ENCODE results near the gene POMT1. TPM values are rescaled to one million over a fixed set of nuclear protein-coding genes. Genes with fewer than 3 reads are reported as not detected.

Gene POMT1
- total RNA-seq, 1 experiment from 2014 or later: 34.1 TPM

DNA sequence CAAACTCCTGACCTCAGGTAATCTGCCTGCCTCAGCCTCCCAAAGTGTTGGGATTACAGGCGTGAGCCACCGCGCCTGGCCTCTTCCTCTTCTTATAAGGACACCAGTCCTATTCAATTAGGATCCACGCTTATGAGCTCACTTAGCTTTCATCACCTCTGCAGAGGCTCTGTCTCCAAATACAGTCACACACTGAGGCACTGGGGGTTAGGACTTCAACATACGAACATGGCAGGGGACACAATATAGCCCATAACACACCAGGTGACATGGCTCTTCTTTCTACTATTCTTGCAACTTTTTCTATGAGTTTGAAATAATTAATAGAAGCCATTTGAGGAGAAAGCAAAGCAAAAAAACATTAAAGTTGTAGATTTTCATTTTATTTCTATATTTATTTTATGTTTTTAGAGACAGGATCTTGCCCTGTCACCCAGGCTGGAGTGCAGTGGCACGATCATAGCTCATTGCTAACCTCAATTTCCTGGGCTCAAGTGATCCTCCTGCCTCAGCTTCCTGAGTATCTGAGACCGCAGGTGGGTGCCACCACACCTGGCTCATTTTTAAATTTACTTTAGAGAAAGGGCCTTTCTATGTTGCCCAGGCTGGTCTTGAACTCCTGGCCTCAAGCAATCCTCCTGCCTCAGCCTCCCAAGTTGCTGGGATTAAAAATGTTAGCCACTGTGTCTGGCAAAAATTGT lies 36.7 kb downstream of the POMT1 start:
- no peak overlapping the region for H3K27ac Mint-ChIP-seq
- peaks cover 38 to 39% of the 10 kb centered on the region in 2 experiments for H3K9me3 Mint-ChIP-seq
- no peak overlapping the region for H3K23ac ChIP-seq (ENCODE audit: insufficient read length, low read depth, low read length)
- no peak overlapping the region for H4K5ac ChIP-seq (ENCODE audit: insufficient read length, low read depth, low read length)
- H2BK5ac ChIP-seq (ENCODE audit: insufficient read length, low read length): no peak overlapping the region
- H2BK15ac ChIP-seq (ENCODE audit: low read depth, low read length): no peak overlapping the region
- no peaks in the 10 kb centered on the region for H3K79me1 ChIP-seq (ENCODE audit: insufficient read depth, low read depth, low read length, poor library complexity, severe bottlenecking)
- TF ChIP-seq, protein P1, sequence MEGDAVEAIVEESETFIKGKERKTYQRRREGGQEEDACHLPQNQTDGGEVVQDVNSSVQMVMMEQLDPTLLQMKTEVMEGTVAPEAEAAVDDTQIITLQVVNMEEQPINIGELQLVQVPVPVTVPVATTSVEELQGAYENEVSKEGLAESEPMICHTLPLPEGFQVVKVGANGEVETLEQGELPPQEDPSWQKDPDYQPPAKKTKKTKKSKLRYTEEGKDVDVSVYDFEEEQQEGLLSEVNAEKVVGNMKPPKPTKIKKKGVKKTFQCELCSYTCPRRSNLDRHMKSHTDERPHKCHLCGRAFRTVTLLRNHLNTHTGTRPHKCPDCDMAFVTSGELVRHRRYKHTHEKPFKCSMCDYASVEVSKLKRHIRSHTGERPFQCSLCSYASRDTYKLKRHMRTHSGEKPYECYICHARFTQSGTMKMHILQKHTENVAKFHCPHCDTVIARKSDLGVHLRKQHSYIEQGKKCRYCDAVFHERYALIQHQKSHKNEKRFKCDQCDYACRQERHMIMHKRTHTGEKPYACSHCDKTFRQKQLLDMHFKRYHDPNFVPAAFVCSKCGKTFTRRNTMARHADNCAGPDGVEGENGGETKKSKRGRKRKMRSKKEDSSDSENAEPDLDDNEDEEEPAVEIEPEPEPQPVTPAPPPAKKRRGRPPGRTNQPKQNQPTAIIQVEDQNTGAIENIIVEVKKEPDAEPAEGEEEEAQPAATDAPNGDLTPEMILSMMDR (conservative IDR thresholded peaks at IDR 0.05): no peak
- H3K4me2 ChIP-seq (ENCODE audit: insufficient read depth, insufficient read length, low read length): no peak overlapping the region
- no CpG with 5 or more reads among the region's 7 CpGs for WGBS (ENCODE audit: extremely low coverage, insufficient read length, low lambda C conversion rate)
- H4K91ac ChIP-seq (ENCODE audit: insufficient read length, low read depth, low read length): no peak overlapping the region
- H3K79me2 ChIP-seq (ENCODE audit: insufficient read depth, low read length): no peaks in the 10 kb centered on the region
- no peak for DNase-seq
- no peak overlapping the region for H3K18ac ChIP-seq (ENCODE audit: insufficient read length, low read depth, low read length)
- H3K4ac ChIP-seq (ENCODE audit: low read depth, low read length): no peak overlapping the region
- H3K14ac ChIP-seq (ENCODE audit: insufficient read depth, low read length): no peak overlapping the region
- no peak overlapping the region for H2BK20ac ChIP-seq (ENCODE audit: low read depth, low read length, poor library complexity, severe bottlenecking)
- H2BK12ac ChIP-seq (ENCODE audit: insufficient read length, low read depth, low read length): no peak overlapping the region
- 0 out of 4 replicates have a peak, but pooled peaks cover 0 to 3% of the 10 kb centered on the region in 2 experiments for H3K4me1 Mint-ChIP-seq
- peaks cover 13% of the 10 kb centered on the region for H3K27me3 Mint-ChIP-seq (ENCODE audit: low read depth)
- H2AFZ ChIP-seq (ENCODE audit: low read length): no peak overlapping the region
- no peak overlapping the region for H3K56ac ChIP-seq (ENCODE audit: insufficient read length, low read depth, low read length)
- no peaks in the 10 kb centered on the region for H3K23me2 ChIP-seq (ENCODE audit: insufficient read length, low read depth, low read length, poor library complexity, severe bottlenecking)
- no peaks in the 10 kb centered on the region for H3K27me3 ChIP-seq (ENCODE audit: insufficient read depth, low read length)
- no peak overlapping the region for H3K9ac ChIP-seq (ENCODE audit: extremely low read depth, insufficient read length, low read length)
- no peak overlapping the region for H3K27ac ChIP-seq (ENCODE audit: insufficient read length, low read depth, low read length)
- H4K8ac ChIP-seq (replicated peaks; ENCODE audit: insufficient read length, low read depth, low read length): no peak overlapping the region
- H4K20me1 ChIP-seq (ENCODE audit: control insufficient read depth, insufficient read depth, insufficient read length): no peaks in the 10 kb centered on the region
- no peak overlapping the region for H2AK5ac ChIP-seq (ENCODE audit: insufficient read length, low read length)
- no peak overlapping the region for H3K4me3 Mint-ChIP-seq
- H3K36me3 Mint-ChIP-seq (ENCODE audit: insufficient read depth in 1 of 3, low read depth in 3 of 3): peaks cover 7 to 24% (median 12%) of the 10 kb centered on the region in 3 experiments
- H2BK120ac ChIP-seq (ENCODE audit: low read depth, low read length, poor library complexity, severe bottlenecking): no peak overlapping the region
- no peak overlapping the region for H3T11ph ChIP-seq (ENCODE audit: low read length)
- H3K9me3 ChIP-seq (ENCODE audit: control insufficient read depth, low read depth, low read length): peaks cover 9% of the 10 kb centered on the region
- H3K4me1 ChIP-seq (ENCODE audit: insufficient read depth, low read length): no peaks in the 10 kb centered on the region

Data from H9 (cell line).